K562 (cell line): ENCODE data around the gene EYA4. TPM values are rescaled to one million over a fixed set of nuclear protein-coding genes. Genes with fewer than 3 reads are reported as not detected.

Source experiments
- ATAC-seq: fragments of 200-7000 bp; cut with Tn5 transposase; 3 replicates; pipeline ENCODE4 v1.9.1; 2020; ENCODE audit warnings: moderate library complexity
- BruUV-seq: library from RNA; stranded (reverse); fragments of 400-500 nt; replicated peaks from 2 replicates; lab custom pipeline; 2021; lab: Mats Ljungman, UMichigan
- CTCF ChIA-PET: fragments of 300-600 bp; formaldehyde crosslinking; extraction: SDS; loops from one replicate; lab custom pipeline; 2021; ENCODE audit warnings: low intra/inter-chr PET ratio; lab: Yijun Ruan, JAX
- POLR2A ChIA-PET: fragments of 300-600, 350-650 bp; sonication (Branson Sonifier 250); formaldehyde crosslinking; extraction: SDS; loops from one replicate; lab custom pipeline; 2021; ENCODE audit warnings: antibody characterized with exemption, inconsistent platforms; lab: Yijun Ruan, JAX
- DNase-seq, 4 experiments: peaks; one replicate each; pipeline versions ENCODE4 v3.0.0 to v3.0.0-alpha.2; 2011 to 2018; ENCODE audit warnings: low spot score in 3 of 4, mixed read lengths in 3 of 4; ENCODE audit errors: extremely low read depth in 1 of 4
- FAIRE-seq: peaks from 2 replicates; lab custom pipeline; 2011; peaks lifted over from hg19 to GRCh38; lab: Jason Lieb, UNC
- H2AFZ ChIP-seq: 2 replicates; pipeline ENCODE4 v1.6.0; 2011; ENCODE audit warnings: low read depth, low read length, control low read depth, inconsistent platforms
- H3K27ac ChIP-seq: fragments of 200-600 bp; 3 replicates; pipeline ENCODE4 v1.8.0; 2011; ENCODE audit warnings: low read depth, mild to moderate bottlenecking, control low read depth, inconsistent platforms, low read length, moderate library complexity, mixed read lengths; ENCODE audit errors: extremely low read depth
- H3K27me3 ChIP-seq, 2 experiments: fragments of 300-600 bp in 1 of 2; 2 replicates in 1 of 2; 3 replicates in 1 of 2; pipeline versions ENCODE4 v1.6.0 to v1.8.0; 2011; ENCODE audit warnings: inconsistent platforms in 2 of 2, low read length in 2 of 2, mild to moderate bottlenecking in 1 of 2, mixed read lengths in 1 of 2, moderate library complexity in 1 of 2; ENCODE audit not compliant: control insufficient read depth in 2 of 2, insufficient read depth in 2 of 2
- H3K36me3 ChIP-seq: fragments of 300-600 bp; 3 replicates; pipeline ENCODE4 v1.8.0; 2011; ENCODE audit warnings: mild to moderate bottlenecking, low read length, inconsistent platforms; ENCODE audit not compliant: control insufficient read depth, insufficient read depth
- H3K4me1 ChIP-seq, 2 experiments: fragments of 200-600 bp in 1 of 2; replicated peaks in 1 of 2; 2 replicates in 1 of 2; 3 replicates in 1 of 2; pipeline versions ENCODE4 v1.5.1 to v1.8.0; 2011; ENCODE audit warnings: inconsistent platforms in 2 of 2, low read length in 2 of 2, mild to moderate bottlenecking in 1 of 2, mixed read lengths in 1 of 2, moderate library complexity in 1 of 2; ENCODE audit not compliant: control insufficient read depth in 2 of 2, insufficient read depth in 2 of 2
- H3K4me2 ChIP-seq: 2 replicates; pipeline ENCODE4 v1.6.1; 2011; ENCODE audit warnings: low read length, control low read depth, inconsistent platforms, mixed read lengths; ENCODE audit not compliant: insufficient read depth
- H3K4me3 ChIP-seq: fragments of 200-600 bp; sonication (generic), shearing (Covaris generic); 2 replicates; pipeline ENCODE4 v1.5.1; 2016; ENCODE audit warnings: control low read depth, inconsistent platforms
- H3K79me2 ChIP-seq: fragments of 200-600 bp; 3 replicates; pipeline ENCODE4 v1.8.0; 2011; ENCODE audit warnings: low read length, inconsistent platforms; ENCODE audit not compliant: control insufficient read depth, insufficient read depth
- H3K9ac ChIP-seq, 2 experiments: 2 replicates each; pipeline versions ENCODE4 v1.6.0 to v1.6.1; 2011; ENCODE audit warnings: low read depth in 2 of 2, low read length in 2 of 2, control low read depth in 1 of 2, inconsistent platforms in 1 of 2, mild to moderate bottlenecking in 1 of 2, mixed read lengths in 1 of 2; ENCODE audit not compliant: insufficient read depth in 1 of 2
- H3K9me1 ChIP-seq: one replicate; pipeline ENCODE4 v1.6.0; 2011; ENCODE audit warnings: inconsistent platforms, mild to moderate bottlenecking, low read length, moderate library complexity; ENCODE audit not compliant: control insufficient read depth, insufficient read depth
- H3K9me3 ChIP-seq: replicated peaks from 2 replicates; pipeline ENCODE4 v1.5.1; 2011; ENCODE audit warnings: low read depth, low read length, inconsistent platforms; ENCODE audit not compliant: control insufficient read depth, insufficient read depth
- H4K20me1 ChIP-seq: replicated peaks from 2 replicates; pipeline ENCODE4 v1.6.1; 2011; ENCODE audit warnings: low read length, inconsistent platforms, mixed read lengths; ENCODE audit not compliant: control insufficient read depth, insufficient read depth
- RUNX1 ChIP-seq: sonication (generic); IDR thresholded peaks from 2 replicates; pipeline ENCODE4 v1.6.1; 2016; ENCODE audit warnings: antibody characterized with exemption, low read depth
- SRSF9 ChIP-seq: fragments of 200-400 bp; formaldehyde crosslinking; IDR thresholded peaks from 2 replicates; pipeline ENCODE4 v1.6.1; 2017; ENCODE audit warnings: low read depth, low read length, borderline replicate concordance
- ZNF407 ChIP-seq: fragments of 450-650 bp; IDR thresholded peaks from 2 replicates; pipeline ENCODE4 v1.6.1; 2016; ENCODE audit warnings: low read depth
- WGBS: fragments of 100-300 bp; shearing (Covaris generic); methylation state at CpG from one replicate; pipeline ENCODE4 v1.1.6; 2016; ENCODE audit warnings: low coverage, mixed read lengths; ENCODE audit not compliant: insufficient coverage; ENCODE audit errors: missing lambda C conversion rate; 5-methylcytosine and 5-hydroxymethylcytosine counted together
- in situ Hi-C: fragments of 300-500 bp; cut with MboI; formaldehyde crosslinking; loops from 4 replicates; pipeline ENCODE4 v1.15.0; 2018; ENCODE audit warnings: inconsistent platforms, mixed read lengths
- intact Hi-C: fragments of 100-400 bp; cut with micrococcal nuclease; formaldehyde crosslinking; loops from 2 replicates; pipeline ENCODE4 v1.14.2; 2022
- polyA plus RNA-seq, 8 experiments: library from polyadenylated mRNA; depleted of rRNA in 4 of 8; stranded (reverse) in 5 of 8; unstranded in 3 of 8; fragments of >200 nt; fragmentation: Nextera tagmentation in 2 of 8; fragmentation: Illumina TruSeq in 1 of 8; extraction: Ambion mirVana in 2 of 8; extraction: Trizol in 1 of 8; gene quantifications; 2 replicates each; pipeline versions ENCODE4 v1.2.1 to v1.2.3, GENCODE V29; 2011 to 2014; ENCODE audit warnings: inconsistent platforms in 1 of 8, missing spikeins in 1 of 8
- total RNA-seq, 7 experiments: library from RNA; depleted of rRNA in 6 of 7; stranded (reverse); fragments of >200 nt in 6 of 7; fragmentation: Illumina TruSeq in 2 of 7; extraction: Trizol in 2 of 7; gene quantifications; 2 replicates each; pipeline versions ENCODE4 v1.2.1 to v1.2.3, GENCODE V29; 2011 to 2021; ENCODE audit warnings: low replicate concordance in 1 of 7
- TF ChIP-seq, protein P1 (sequence below): sonication (generic); formaldehyde crosslinking; IDR thresholded peaks from 2 replicates; pipeline ENCODE4 v1.8.1; 2023; ENCODE audit warnings: mild to moderate bottlenecking, missing genetic modification reagents
- TF ChIP-seq, protein P2 (sequence below): fragments of 450-650 bp; IDR thresholded peaks from 2 replicates; pipeline ENCODE4 v1.6.1; 2017; ENCODE audit warnings: antibody characterized with exemption
- TF ChIP-seq, protein P3 (sequence below): fragments of 450-650 bp; IDR thresholded peaks from 2 replicates; pipeline ENCODE4 v1.6.1; 2017; ENCODE audit warnings: mild to moderate bottlenecking, moderate library complexity

EYA4 gene
- total and polyA plus RNA-seq, 9 of the 15 experiments (the other 6 are each of a cell fraction or from before 2014, with no cell fraction given), result 0.03 to 0.04 TPM; not detected in 7

DNA sequence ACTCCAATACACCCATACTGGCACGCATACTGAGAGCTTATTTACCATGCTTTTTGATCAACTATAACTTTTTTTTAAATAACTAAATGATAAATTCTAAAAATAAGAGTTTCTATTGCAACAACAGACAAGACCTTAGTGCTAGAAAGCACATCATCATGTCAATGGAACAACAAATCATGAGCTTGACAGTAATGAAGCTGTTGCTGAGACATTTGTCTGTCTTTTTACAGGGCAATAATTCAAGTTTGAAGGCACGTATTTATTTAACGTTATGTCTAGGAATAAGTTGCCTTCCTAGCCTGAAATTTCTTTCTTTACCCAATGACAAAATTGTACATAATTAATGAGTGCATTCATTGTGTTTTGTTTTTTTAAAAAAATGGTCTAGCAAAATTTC lies 299.2 kb downstream of the EYA4 start:
- intact Hi-C loops, result loop anchor here (10.0 kb wide), 1 partner anchor 876 kb away; no protein-coding TSS in a partner anchor
- Histone ChIP-seq H4K20me1 (no peaks in the 10 kb centered on the region; the same call in 1 of the 2 replicates), H3K4me3 (no peak overlapping the region), H3K4me1 (no peaks in the 10 kb centered on the region), H3K79me2 (no peaks in the 10 kb centered on the region), H3K27ac (no peak overlapping the region), H3K27me3 (no peaks in the 10 kb centered on the region), H3K36me3 (no peaks in the 10 kb centered on the region), H3K9me3 (no peaks in the 10 kb centered on the region), H3K9ac (no peak overlapping the region), H3K9me1 (no peaks in the 10 kb centered on the region), H2AFZ (no peak overlapping the region), H3K4me2 (no peak overlapping the region)
- ATAC-seq, result no peak
- FAIRE-seq, result no peak
- ChIA-PET CTCF (no interaction called here), POLR2A (interaction anchor here (0.5 kb wide), 1 partner anchor 1312 kb away, joined by 3 read pairs; no protein-coding TSS in a partner anchor)
- TF ChIP-seq RUNX1, result no peak
- TF ChIP-seq, protein P1, sequence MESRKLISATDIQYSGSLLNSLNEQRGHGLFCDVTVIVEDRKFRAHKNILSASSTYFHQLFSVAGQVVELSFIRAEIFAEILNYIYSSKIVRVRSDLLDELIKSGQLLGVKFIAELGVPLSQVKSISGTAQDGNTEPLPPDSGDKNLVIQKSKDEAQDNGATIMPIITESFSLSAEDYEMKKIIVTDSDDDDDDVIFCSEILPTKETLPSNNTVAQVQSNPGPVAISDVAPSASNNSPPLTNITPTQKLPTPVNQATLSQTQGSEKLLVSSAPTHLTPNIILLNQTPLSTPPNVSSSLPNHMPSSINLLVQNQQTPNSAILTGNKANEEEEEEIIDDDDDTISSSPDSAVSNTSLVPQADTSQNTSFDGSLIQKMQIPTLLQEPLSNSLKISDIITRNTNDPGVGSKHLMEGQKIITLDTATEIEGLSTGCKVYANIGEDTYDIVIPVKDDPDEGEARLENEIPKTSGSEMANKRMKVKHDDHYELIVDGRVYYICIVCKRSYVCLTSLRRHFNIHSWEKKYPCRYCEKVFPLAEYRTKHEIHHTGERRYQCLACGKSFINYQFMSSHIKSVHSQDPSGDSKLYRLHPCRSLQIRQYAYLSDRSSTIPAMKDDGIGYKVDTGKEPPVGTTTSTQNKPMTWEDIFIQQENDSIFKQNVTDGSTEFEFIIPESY, result no peak
- TF ChIP-seq ZNF407, result no peak
- TF ChIP-seq, protein P2, sequence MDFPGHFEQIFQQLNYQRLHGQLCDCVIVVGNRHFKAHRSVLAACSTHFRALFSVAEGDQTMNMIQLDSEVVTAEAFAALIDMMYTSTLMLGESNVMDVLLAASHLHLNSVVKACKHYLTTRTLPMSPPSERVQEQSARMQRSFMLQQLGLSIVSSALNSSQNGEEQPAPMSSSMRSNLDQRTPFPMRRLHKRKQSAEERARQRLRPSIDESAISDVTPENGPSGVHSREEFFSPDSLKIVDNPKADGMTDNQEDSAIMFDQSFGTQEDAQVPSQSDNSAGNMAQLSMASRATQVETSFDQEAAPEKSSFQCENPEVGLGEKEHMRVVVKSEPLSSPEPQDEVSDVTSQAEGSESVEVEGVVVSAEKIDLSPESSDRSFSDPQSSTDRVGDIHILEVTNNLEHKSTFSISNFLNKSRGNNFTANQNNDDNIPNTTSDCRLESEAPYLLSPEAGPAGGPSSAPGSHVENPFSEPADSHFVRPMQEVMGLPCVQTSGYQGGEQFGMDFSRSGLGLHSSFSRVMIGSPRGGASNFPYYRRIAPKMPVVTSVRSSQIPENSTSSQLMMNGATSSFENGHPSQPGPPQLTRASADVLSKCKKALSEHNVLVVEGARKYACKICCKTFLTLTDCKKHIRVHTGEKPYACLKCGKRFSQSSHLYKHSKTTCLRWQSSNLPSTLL, result no peak
- TF ChIP-seq, protein P3, sequence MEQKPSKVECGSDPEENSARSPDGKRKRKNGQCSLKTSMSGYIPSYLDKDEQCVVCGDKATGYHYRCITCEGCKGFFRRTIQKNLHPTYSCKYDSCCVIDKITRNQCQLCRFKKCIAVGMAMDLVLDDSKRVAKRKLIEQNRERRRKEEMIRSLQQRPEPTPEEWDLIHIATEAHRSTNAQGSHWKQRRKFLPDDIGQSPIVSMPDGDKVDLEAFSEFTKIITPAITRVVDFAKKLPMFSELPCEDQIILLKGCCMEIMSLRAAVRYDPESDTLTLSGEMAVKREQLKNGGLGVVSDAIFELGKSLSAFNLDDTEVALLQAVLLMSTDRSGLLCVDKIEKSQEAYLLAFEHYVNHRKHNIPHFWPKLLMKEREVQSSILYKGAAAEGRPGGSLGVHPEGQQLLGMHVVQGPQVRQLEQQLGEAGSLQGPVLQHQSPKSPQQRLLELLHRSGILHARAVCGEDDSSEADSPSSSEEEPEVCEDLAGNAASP, result no peak
- no peak for TF ChIP-seq SRSF9
- no TSS peak for BruUV-seq
- in situ Hi-C loops, result loop anchor here (25.0 kb wide), 1 partner anchor 1003 kb away; the partner anchor contains the start of gene TAAR9
- DNase-seq, result no peak
- WGBS, result 0% methylated on average over 3 of the region's 3 CpGs
